Pulmonary artery endothelial cell (primary cell): ENCODE data around the gene C3orf62. TPM values are rescaled to one million over a fixed set of nuclear protein-coding genes. Genes with fewer than 3 reads are reported as not detected.
A peak's percentile ranks its signal among the peaks of the same experiment; 100 is the strongest.
"Not testable (repeated sequence)": the region's sequence is repeated elsewhere in the genome, so short reads cannot be mapped to it uniquely, and the experiment has no call there.

ENCODE experiments used
- DNase-seq: peaks from one replicate; pipeline ENCODE4 v3.0.0-alpha.2; 2011; ENCODE audit warnings: low read depth, low spot score
- total RNA-seq: library from RNA; depleted of rRNA; stranded (reverse); fragments of >200 nt; gene quantifications from 2 replicates; pipeline ENCODE4 v1.2.3, GENCODE V29; 2014

Gene C3orf62
- total RNA-seq, 1 donor from 2014 or later = 1.4 TPM

DNA sequence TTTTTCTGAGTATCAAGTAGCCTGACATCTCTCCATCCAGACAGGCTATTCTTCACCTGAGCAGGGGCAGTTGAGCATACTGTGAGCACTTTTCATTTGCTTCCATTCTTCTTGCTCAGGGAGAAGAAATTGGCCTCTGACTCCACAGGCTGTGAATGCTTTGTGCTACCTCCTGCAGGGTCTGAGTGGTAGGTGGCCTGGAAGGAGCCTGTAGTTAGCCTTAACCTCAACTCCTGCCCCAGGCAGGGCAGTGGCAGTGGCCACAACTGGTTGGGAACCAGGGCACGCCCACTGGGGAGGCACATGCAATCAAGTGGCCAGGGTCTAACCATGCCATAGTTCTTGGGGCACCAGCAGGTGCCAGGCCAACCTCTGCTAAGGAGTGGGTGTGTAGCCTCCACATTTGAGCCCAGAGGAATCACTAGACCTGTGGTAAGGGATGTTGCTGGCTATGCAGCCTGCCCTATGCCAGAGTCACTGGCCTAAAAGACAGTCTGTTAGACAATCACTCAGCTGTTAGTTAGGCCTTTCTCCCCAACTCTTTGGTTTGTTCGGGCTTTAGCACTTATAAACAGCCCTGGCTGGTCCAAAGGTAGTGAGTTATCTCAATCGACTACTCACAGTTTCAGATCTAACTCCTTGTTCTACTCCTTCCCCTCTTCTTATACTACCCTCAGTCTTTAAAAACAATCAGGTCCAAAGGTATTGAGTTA is 7.4 kb downstream of the C3orf62 start:
- no peak for DNase-seq

DNA sequence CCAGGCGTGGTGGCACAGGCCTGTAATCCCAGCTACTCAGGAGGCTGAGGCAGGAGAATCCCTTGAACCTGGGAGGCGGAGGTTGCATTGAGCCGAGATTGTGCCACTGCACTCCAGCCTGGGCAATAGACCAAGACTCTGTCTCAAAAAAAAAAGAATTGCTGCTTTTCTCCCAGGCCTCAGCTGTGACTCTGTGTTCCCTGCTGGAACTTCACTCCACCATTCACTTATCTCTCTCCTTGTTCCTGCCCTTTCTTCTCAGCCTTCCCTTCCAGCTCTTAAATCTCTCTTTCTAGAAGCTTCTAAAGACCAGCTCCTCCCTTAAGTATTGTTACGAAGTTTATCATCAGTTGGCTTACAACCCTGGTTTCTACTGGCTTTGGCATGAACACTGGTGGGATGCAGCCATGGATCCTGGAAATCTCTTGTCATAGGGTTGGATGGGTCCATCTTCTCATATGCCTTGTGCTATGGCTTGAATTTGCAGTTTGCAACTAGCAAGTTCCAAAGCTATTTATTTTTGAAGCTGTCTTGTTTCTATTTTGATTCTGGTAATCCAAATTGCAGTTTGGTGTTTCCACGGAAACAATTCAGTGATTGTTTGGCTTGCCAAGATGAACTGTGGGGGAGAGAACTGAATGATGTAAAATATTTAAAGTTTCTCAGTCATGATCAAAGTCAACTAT is 10.5 kb downstream of the C3orf62 start:
- DNase-seq = no peak

DNA sequence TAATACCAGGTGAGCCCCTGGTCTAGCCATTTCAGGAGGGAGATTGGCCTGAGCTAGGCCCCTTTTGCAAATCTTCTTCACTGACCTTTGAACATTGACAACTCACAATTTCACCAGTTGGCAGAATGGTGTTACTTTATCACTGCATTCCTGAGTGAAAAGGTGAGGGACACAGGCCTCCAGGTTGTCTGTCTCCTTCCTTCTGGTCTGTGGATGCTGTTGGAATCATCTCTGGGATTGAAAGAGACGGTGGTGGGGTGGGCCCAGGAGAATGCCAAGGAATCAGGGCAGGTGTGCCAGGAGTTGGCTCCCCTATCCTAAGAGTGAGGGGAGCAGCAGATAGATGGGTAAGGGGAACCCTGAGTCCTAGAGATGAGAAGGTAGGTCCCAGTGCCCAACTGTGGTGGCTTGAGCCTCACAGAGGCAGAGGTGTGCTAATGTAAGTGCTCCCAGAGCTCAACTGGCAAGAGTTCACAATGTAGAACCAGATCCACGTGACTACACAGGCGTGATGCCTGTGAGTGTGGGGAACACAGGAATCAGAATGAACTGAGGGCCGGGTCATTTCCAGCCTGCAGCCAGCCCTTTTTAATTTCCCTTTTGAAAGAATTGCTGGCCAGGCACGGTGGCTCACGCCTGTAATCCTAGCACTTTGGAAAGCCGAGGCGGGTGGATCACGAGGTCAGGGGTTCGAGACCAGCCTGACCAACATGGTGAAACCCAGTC is 11.2 kb downstream of the C3orf62 start:
- no peak for DNase-seq

DNA sequence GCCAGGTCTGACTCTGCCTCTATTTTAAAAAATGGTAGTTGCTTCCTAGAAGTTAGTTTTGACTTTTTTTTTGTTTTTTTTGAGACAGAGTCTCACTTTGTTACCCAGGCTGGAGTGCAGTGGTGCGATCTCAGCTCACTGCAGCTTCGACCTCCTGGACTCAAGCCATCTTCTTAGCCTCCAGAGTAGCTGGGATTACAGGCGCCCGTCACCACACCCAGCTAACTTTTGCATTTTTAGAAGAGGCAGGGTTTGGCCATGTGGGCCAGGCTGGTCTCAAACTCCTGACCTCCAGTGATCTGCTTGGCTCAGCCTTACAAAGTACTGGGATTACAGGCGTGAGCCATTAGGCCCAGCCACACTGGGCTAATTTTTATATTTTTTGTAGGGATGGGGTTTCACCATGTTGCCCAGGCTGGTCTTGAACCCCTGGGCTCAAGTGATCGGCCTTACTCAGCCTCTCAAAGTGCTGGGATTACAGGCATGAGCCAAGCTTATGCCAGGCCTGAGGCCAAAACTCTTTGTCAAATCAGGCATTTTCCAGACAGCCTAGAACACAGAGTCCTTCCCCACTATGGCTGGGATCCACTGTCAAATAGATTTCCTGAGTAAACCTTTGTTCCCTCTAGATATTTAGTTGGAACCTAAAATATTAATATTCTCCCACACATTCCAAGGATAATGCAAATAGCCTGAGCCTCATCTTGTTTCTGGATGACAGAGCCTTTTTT is 13.7 kb downstream of the C3orf62 start:
- DNase-seq = no peak

DNA sequence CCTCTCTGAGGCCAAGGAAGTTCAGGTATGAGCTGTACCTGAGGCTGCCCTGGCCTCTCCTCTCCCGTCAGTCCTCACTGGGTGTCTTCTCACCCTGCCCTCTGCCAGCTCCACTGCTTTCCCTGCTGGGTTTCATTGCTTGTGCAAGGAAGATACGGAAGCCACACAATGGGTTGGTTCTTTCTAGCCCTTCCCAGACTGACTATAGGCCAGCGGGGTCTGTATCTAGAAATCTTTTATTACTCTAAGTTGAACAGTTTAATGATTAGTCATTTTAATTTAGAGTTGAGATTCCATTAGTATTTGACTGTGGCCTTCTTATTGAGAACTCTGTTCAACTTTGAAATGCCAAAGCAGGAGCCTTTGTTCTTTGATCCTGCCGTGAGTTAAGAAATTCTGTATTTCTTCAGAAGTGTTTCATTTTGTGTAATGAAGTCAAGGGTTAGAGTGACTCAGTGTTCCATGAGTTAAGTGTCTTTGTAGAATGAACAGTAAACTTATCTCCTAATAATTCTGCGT is 16.2 kb downstream of the C3orf62 start:
- no peak for DNase-seq

DNA sequence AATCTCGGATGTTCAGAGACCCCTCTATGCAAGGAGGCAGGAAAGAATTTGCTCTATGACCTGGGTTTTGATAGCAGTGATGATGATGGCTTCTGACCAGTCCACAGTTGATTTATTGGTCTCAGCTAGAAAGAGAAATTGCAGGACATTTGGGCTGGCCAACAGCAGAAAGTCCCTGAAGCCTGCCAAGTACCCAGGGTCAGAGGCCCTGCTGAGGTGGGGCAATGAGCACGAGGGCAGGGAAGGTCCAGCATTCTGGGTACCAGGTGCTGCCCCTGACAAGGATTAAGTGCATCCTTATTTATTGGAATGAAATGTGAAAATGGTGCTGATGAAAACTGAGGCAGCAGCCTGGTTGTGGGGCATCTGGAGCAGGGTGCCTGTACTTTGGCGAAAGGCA is 19.8 kb downstream of the C3orf62 start:
- DNase-seq = no peak

DNA sequence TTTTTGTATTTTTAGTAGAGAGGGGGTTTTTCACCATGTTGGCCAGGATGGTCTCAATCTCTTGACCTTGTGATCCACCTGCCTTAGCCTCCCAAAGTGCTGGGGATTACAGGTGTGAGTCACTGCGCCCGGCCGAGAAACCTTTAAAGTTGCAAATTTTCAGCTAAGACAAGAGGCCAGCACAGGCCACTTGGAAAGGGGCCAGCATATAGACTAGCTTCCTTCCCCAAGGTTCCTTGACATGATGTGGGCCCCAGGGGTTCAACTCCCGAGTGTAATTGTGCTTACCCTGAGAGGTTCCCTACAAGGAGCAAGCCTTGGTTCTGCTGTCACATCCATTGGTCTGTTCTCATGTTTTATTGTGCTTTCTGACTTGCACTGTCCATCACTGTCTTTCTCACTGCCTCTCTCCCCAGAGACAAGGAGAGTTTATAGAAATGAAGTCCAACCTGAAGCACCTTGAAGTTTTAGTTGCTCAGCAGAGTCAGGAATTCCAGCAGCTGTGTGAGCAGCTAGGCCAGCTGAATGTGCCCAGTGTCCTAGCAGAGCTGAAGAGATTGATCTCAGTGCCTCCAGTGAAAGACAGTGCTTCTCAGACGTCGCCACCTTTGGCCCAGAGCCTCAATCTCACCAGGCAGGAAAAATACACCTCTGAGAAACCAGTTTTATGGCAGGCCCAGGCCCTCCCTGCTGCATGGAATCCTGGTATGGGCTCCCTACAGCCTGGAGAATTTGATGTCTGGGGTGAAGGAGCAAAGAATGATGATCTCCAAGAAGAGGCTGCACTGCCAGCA is 21.1 kb downstream of the C3orf62 start:
- no peak for DNase-seq

DNA sequence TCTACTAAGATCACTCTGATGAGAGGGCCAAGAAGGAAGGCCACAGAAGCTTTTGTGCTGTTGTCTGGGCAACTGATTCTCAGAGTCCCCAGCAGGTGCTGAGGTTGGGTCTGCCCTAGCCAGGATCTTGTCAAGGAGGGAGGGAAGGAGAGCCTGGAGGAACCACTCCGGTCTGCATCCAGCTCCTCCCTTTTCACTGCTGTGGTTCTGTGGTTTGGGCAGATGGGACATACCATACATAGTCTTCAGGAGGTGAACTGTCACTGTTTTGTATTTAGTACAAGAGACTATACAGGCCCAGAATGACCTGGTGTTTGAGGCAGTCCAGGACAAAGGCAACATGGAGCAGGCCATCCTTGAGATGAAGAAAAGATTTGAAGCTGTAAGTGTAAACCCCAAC is 21.9 kb downstream of the C3orf62 start:
- DNase-seq = no peak

DNA sequence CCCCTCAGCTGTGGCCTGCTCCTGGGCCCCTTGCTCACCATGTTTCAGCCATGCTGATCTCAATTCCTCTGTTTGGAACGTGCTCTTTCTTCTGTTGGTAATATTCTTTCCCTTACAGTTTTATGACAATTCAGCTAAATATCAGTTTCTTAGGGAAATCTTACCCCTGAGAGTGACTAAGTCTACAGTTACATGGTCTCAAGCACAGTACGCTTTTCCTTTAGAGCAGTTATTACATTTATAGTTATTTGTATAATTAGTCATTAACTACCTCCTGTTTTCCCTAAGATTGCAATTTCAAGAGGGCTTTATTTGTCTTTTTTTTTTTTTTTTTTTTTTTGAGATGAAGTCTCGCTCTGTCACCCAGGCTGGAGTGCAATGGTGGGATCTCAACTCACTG is 23.5 kb downstream of the C3orf62 start:
- no peak for DNase-seq

DNA sequence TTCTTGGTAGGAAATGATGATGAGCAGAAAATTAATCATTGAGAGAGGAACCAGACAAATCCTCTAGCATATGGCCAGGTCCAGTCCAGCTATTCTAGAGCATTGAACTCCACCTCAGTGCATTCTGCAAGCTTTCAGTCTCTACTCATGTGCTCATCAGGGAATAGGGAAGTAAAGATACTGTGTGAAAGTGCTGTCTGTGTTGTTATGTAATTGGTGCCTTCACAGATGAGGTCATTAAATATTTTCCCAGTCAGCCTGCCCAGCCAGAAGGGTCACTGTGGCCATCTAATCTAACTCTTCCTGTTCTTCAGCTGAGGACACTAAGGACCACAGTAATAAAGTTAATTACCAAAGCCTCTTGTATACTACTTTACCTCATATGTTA is 28.2 kb downstream of the C3orf62 start:
- DNase-seq = no peak

DNA sequence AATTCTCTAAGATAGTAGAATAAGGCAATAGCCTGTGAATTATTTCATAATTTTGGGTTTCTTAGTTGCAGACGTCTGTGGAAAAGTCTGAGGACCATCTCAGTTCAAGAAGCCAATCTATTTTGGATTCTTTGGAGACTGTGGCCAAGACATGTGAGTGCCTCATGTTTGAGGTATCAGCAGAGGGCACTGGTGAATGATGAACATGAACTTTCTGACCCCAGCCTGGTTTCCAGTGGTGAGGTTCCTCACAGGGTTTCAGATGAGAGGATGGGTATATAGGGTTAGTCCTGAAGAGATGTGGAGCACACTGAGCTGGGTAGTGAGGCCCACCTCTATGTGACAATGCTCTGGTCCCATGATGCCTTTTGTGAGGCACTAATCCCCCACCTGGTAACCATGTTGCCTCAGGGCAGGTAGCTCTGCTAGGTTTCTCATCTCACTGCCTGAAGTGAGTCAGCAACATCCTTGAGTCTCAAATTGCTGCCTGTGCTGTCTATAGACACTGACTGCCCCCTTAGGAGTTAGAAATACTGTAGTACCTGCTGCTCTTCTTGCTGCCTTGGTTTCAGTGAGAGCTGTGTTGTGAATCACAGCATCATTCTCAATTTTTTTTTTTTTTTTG is 32.3 kb downstream of the C3orf62 start:
- DNase-seq = no peak

DNA sequence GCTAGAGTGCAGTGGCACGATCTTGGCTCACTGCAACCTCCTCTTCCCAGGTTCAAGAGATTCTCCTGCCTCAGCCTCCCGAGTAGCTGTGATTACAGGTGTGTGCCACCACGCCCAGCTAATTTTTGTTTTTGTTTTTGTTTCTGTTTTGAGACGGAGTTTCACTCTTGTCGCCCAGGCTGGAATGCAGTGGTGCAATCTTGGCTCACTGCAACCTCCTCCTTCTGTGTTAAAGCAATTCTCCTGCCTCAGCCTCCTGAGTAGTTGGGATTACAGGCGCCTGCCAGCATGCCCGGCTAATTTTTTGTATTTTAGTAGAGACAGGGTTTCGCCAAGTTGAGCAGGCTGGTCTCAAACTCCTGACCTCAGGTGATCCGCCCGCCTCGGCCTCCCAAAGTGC is 36.9 kb downstream of the C3orf62 start:
- not testable (repeated sequence) for DNase-seq

DNA sequence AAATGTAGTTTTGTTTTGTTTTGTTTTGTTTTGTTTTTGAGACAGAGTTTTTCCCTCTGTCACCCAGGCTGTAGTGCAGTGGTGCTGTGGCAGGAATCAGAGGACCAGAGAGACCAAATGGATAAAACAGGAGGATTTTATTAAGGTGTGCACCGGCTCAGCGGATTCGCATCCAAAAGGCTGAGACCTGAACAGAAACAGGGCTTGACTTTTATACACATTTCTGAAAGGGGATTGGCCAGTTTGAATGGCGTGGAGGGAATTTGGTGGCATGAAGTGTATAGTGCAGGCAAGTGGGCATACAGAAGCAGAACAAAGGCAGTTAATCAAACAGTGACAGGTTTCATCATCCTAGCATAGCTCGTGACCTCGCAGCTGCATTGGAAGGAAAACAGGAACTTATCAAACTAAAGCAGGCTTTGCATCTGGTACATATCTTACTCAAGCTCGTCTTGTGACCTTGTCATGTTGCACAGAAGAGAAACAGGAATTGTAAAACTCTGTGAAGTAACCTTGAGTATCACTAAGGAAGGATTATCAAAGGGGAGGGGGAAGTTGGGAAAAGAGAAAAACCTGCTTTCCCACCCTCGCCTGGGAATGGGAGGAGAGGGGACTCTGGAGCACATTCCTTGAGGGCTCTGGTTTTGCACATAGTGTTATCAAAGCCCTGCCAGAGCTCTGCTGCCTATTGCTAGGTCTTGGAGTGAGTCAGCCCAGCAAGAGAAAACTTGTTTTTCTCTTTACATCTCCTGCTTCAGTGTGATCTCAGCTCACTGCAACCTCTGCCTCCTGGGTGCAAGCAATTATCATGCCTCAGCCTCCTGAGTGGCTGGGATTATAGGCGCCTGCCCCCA is 38.5 kb downstream of the C3orf62 start:
- peak; percentile 97 for DNase-seq

DNA sequence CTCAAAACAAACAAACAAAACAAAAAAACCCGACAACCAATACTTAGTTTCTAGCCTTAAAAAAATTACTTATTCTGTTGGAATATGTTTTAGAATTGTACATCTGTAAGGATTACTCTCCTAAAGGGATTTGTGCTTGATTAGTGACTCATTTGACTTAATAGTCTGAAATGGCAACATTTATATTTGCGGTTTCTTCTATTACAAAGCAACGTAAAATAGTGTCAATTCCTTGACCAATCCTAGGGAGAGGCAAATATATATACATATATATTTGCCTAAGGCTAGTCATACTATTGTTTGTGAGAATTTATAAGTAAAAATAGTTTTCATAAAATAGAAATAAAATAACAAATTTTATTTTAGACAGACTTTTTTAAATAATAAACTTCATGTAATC is 39.7 kb downstream of the C3orf62 start:
- no peak for DNase-seq

DNA sequence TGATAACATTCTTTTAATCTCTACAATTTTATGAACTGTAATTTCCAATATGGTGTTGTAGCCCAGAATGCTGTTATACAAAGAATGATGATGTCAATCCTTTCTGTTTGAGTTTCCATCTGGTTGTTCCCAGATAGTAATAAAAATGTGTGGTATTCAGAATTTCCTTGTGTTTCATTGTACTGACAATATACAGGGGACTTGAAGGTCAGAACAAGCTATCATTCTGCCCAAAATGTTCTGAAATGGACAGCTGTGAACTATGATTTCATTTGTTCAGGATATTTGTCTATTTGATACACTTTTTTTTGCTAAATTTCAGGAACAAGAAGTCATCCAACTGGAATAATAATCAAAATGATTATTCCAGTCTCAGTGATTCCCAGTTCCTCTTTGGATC is 40.8 kb downstream of the C3orf62 start:
- DNase-seq = peak; percentile 27

DNA sequence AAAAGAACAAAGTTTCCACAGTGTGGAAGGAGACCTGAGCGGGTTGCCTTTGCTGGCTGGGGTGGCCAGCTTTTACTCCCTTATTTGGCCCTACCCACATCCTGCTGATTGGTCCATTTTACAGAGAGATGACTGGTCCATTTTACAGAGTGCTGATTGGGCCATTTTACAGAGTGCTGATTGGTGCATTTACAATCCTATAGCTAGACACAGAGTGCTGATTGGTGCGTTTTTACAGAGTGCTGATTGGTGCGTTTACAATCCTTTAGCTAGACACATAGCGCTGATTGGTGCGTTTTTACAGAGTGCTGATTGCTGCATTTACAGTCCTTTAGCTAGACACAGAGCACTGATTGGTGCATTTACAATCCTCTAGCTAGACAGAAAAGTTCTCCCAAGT is 48.2 kb downstream of the C3orf62 start:
- DNase-seq = not testable (repeated sequence)

DNA sequence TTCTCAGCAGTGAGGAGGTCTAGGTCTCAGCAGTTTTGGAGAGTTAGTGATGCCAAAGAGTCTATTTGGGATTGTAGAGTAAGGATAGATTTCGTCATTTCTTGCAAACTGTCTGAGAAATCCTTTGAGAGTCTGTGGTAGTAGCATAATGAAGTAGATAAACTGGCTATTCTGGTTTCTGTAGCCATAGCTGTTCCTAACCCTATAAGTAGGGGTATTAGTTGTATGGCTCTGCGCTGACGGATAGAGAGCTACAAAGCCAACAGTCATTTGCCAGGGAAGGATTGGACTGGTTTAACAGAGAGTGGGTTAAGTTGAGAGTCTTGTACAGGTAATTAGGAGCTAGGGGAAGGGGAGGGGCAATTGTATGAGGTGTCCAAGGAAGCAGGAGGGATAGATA is 55.0 kb downstream of the C3orf62 start:
- DNase-seq = no peak

DNA sequence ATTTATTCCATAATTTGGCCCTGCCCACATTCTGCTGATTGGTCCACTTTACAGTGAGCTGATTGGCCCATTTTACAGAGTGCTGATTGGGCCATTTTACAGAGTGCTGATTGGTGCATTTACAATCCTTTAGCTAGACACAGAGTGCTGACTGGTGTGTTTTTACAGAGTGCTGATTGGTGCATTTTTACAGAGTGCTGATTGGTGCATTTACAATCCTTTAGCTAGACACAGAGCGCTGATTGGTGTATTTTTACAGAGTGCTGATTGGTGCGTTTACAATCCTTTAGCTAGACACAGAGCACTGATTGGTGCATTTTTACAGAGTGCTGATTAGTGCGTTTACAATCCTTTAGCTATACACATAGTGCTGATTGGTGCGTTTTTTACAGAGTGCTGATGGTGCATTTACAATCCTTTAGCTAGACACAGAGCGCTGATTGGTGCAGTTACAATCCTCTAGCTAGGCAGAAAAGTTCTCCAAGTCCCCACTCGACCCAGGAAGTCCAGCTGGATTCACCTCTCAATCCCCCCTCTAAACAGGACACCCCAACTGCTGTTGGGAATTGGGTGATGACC is 56.0 kb downstream of the C3orf62 start:
- not testable (repeated sequence) for DNase-seq

DNA sequence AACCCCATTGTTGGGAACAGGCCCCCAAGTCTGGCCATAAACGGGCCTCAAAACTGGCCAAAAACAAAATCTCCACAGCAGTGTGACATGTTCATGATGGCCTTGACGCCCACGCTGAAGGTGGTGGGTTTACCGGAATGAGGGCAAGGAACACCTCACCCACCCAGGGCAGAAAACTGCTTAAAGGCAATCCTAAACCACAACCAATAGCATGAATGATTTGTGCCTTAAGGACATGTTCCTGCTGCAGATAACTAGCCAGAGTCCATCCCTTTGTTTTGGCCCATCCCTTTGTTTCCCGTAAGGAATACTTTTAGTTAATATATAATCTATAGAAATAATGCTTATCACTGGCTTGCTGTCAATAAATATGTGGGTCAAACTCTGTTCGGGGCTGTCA is 57.9 kb downstream of the C3orf62 start:
- DNase-seq = no peak
